GM12865 (cell line): Measurements from ENCODE around the gene POGLUT2.

Experiments used
- DNase-seq: peaks from one replicate; pipeline ENCODE4 v3.0.0; 2010; ENCODE audit warnings: low read depth
- H3K4me3 ChIP-seq: 2 replicates; pipeline ENCODE4 v1.5.1; 2011; ENCODE audit warnings: mild to moderate bottlenecking, low read depth, low read length, control low read depth
- TF ChIP-seq, protein P1 (sequence below): IDR thresholded peaks from 2 replicates; pipeline ENCODE4 v1.5.1; 2011; ENCODE audit warnings: low read length, control low read depth, low read depth, inconsistent platforms; ENCODE audit not compliant: insufficient read depth; ENCODE audit errors: missing control alignments

The POGLUT2 gene

DNA sequence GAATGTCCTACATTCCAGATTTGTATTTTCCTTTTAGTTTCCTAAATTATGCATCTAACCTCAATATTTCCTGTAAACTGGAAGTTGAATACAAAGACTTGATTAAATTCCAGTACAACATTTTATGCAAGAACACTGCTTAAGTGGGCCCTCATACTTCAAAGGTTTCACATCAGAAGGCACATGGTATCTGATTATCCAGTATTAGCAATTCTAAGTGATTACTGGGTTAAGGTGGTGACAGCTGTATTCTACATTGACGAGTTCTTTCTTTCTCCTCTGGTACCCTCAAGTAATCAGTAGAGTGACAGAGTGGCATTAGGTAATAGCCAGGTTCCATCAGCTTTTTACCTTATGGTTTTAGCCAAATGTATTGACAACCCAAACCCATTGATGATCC lies 18.5 kb upstream of the POGLUT2 start:
- TF ChIP-seq, protein P1, sequence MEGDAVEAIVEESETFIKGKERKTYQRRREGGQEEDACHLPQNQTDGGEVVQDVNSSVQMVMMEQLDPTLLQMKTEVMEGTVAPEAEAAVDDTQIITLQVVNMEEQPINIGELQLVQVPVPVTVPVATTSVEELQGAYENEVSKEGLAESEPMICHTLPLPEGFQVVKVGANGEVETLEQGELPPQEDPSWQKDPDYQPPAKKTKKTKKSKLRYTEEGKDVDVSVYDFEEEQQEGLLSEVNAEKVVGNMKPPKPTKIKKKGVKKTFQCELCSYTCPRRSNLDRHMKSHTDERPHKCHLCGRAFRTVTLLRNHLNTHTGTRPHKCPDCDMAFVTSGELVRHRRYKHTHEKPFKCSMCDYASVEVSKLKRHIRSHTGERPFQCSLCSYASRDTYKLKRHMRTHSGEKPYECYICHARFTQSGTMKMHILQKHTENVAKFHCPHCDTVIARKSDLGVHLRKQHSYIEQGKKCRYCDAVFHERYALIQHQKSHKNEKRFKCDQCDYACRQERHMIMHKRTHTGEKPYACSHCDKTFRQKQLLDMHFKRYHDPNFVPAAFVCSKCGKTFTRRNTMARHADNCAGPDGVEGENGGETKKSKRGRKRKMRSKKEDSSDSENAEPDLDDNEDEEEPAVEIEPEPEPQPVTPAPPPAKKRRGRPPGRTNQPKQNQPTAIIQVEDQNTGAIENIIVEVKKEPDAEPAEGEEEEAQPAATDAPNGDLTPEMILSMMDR, result no peak
- DNase-seq, result no peak
- no peak overlapping the region for H3K4me3 ChIP-seq

DNA sequence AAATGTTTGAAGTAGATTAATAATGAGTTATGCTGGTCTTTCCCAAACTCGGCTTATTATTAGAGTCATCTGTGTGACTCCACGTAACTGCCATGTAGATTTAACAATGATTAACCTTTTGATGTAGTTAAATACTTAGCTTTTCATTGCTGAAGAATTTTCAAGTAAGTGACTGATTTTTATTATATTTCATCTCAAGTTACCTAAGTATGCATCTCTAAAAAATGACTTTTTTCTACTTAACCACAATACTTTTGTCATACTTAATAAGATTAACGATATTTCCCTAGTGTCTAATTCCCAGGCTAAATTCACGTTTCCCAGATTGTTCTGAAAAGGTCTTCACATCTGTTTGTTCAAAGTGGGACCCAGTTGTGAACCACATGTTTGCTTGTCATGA lies 17.9 kb upstream of the POGLUT2 start:
- no peak for DNase-seq
- no peak overlapping the region for H3K4me3 ChIP-seq
- TF ChIP-seq, protein P1, result no peak

DNA sequence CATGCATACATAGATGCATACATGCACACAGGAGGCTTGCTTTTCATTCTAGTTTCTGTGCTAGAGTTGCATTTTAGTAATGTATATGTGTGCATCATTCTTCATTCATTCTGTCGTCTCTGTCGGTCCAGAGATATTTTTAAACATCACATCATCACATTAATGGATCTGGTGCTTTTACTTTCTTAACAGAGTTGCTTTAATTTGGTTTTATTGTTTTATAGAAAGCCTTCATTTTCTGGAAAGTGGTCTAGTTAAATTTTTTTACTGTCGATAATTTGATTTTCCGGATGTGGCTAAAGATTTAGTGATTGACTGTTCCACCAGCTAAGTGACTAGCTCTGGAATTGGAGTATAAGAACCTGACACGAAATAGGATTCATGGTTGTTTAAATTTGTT lies 17.0 kb upstream of the POGLUT2 start:
- no peak overlapping the region for H3K4me3 ChIP-seq
- no peak for DNase-seq
- TF ChIP-seq, protein P1, result no peak

DNA sequence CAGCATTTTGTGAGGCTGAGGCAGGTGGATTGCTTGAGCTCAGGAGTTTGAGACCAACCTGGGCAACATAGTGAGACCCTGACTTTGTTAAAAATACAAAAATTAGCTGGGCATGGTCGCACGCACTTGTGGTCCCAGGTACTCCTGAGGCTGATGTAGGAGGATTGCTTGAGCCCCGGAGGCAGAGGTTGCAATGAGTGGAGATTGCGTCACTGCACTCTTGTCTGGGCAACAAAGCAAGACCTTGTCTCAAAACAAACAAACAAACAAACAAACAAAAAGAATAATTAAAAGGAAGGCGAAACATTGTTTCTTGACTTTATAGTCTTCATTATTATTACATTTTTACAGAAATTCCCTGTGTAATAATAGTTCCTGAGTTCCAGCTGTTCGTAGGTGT lies 16.0 kb upstream of the POGLUT2 start:
- TF ChIP-seq, protein P1, result no peak
- no peak for DNase-seq
- H3K4me3 ChIP-seq, result no peak overlapping the region

DNA sequence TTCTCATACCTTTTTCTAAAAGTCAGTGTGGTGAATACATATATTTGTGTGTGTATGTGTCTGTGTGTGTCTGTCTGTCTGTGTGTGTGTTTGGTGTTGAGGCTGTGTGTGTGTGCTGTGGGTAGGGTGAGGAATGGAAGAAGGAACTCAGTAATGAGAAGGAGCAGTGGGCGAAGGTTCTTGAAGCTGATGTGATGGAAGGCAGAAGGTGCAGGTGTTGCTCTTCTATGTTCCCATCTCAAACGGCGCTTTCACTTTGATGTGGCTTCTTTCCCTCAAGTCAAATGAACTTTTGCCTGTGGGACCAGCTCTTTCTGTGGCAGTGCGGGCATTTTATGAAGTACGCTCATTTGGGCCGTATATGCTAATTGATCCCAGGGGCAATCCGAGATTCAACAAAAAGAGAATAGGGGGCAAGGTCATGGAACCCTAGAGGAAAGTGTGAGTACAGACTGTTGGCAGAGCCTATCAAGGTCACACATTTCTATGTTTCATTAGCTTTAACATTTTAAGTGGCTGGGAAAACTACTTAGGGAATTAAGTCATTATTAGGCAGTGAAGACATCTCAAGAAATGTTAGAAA lies 15.3 kb upstream of the POGLUT2 start:
- no peak overlapping the region for H3K4me3 ChIP-seq

DNA sequence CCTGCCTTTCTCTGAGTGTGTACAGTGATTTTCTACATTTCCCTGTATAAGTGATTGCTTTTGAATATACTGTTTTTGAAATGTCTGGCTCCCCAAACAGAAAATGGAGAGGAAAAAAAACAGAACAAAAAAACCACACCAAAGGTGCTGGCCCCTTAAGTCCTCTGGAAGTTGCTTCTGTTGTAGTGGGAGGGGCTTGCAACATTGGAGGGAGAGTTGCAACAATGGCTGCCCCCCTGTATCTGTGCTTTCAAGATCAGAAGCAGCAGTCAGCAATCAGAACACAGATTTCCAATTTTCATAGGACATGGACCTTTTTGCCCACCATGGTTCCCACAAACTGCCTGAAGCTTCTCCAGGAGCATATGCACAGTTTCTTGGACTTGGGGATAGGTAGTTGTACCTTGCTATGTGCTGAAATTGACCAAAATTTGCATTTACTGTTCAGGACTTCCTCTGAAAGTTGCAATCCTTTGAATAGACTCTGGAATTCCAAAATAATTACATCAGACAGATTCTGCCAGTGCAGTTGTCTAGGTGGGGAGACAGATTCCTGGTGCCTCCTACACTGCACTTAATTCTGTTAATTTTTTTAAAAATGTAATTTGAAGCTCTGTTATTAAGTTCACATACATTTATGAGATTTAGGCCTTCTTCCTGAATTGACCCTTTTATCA lies 14.0 kb upstream of the POGLUT2 start:
- TF ChIP-seq, protein P1, result no peak
- no peak overlapping the region for H3K4me3 ChIP-seq
- peak; percentile 15 for DNase-seq

More for the DNA sequence above, 15.3 kb upstream of the POGLUT2 start:
- DNase-seq, result peak; percentile 12
- TF ChIP-seq, protein P1, result no peak

DNA sequence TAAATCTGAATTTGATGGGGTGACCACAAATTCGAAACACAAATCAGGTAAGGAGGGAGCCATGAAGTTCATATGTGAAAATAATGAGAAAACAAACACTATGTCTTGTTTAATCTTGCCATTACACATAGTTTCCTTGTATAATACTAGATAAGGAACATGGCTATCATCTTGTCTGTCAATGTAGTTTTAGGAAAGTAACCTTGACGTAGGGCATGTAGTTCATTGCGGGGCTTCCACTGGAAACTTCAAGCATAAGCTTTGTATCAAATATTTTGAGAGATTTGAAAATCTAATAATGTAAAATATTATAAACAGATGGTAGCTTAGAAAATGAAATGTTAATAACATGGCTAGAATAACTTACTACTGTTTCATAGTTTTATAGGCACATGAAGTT lies 8.9 kb upstream of the POGLUT2 start:
- H3K4me3 ChIP-seq, result no peak overlapping the region
- TF ChIP-seq, protein P1, result no peak
- DNase-seq, result no peak
